GM06990 (cell line): Measurements from ENCODE around the gene LRFN2.

Source experiments
- DNase-seq: peaks from one replicate; pipeline ENCODE4 v3.0.0-alpha.2; 2011; ENCODE audit not compliant: insufficient read length; ENCODE audit errors: extremely low read depth
- H3K27me3 ChIP-seq: replicated peaks from 2 replicates; pipeline ENCODE4 v1.6.0; 2011; ENCODE audit warnings: low read length; ENCODE audit not compliant: control insufficient read depth, insufficient read depth
- H3K36me3 ChIP-seq: 2 replicates; pipeline ENCODE4 v1.5.1; 2011; ENCODE audit warnings: low read length; ENCODE audit not compliant: control insufficient read depth, insufficient read depth
- H3K4me3 ChIP-seq: replicated peaks from 2 replicates; pipeline ENCODE4 v1.5.1; 2011; ENCODE audit warnings: low read depth, mild to moderate bottlenecking, control low read depth, low read length
- CTCF ChIP-seq: IDR thresholded peaks from 2 replicates; pipeline ENCODE4 v1.5.1; 2011; ENCODE audit warnings: low read length, control low read depth, mild to moderate bottlenecking, inconsistent platforms; ENCODE audit not compliant: insufficient read depth, poor library complexity, severe bottlenecking

The LRFN2 gene

DNA sequence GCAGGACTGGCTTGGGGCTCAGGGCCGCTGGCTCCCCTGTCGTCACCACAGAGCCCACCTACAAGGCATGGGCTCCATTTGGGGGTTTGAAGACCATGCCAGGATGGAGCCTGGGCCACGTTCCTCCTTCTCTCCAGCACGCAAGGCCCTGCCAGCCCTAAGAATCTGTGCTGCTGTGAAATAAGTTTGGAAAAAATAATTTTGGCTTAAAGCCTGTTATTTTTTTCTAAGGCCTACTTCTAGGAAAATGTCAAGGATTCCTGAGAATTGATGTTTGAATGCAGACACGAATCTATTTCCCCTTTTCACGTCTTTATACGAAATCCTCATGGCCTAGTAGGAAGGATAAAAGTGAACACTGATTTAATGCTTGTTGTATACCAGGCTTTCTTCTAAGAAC is 107.5 kb downstream of the LRFN2 start:
- H3K27me3 ChIP-seq, result peaks cover 1% of the 10 kb centered on the region; the same call in 1 of the 2 replicates
- TF ChIP-seq CTCF, result no peak
- no peak for DNase-seq
- no peak overlapping the region for H3K4me3 ChIP-seq
- H3K36me3 ChIP-seq, result no peaks in the 10 kb centered on the region

DNA sequence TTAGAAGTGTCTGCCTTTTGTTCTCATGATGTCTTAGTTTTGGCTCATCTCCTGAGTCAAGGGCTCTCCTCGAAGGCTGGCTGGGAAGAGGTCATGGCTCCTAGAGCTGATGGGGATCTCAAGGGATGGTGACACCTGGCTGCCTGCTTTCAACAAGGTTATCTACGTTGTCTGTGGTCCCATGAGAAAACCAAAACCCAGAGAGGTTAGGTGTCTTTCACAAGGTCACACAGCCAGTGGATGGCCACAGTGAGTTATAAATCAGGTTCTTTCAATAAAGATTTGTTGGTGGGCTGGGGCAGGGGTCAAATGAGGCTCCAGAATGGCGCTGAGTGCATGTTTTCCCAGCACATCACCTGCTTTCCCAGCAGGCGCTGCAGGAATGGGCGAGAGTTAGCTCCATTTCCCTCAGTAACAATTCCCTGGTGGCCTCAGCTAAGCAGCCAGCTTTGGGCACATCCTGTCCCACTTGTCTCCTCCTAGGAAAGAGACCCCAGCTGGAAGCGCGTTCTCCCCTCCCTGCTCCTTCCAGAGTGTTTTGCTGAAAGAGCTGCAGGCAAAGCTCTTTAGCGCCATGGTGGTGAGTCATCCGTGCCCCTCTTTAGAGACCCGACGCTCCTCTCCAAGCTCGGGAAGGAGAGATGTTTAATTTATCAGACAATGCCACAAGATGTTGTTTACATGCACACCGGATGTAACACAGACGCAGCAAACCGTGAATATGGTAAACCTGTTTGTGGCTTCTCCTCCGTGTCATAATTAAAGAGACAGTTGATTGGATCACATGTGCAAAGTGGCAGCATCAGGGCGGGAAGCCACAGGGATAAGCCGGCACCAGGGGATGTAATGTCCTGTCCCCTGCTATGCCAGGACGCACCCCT is 109.7 kb downstream of the LRFN2 start:
- H3K36me3 ChIP-seq, result no peaks in the 10 kb centered on the region
- H3K27me3 ChIP-seq, result 0 out of 2 replicates have a peak, but pooled peaks cover 1% of the 10 kb centered on the region
- TF ChIP-seq CTCF, result no peak
- no peak overlapping the region for H3K4me3 ChIP-seq
- DNase-seq, result no peak

GRCh38 chr6:40476673-40477072 is 110.5 kb downstream of the LRFN2 start:
- TF ChIP-seq CTCF, result no peak
- H3K4me3 ChIP-seq, result no peak overlapping the region
- DNase-seq, result no peak
- H3K36me3 ChIP-seq, result no peaks in the 10 kb centered on the region
- 0 out of 2 replicates have a peak, but pooled peaks cover 1% of the 10 kb centered on the region for H3K27me3 ChIP-seq

GRCh38 chr6:40474937-40475336 is 112.2 kb downstream of the LRFN2 start:
- no peak for TF ChIP-seq CTCF
- H3K27me3 ChIP-seq, result 0 out of 2 replicates have a peak, but pooled peaks cover 1% of the 10 kb centered on the region
- no peak for DNase-seq

DNA sequence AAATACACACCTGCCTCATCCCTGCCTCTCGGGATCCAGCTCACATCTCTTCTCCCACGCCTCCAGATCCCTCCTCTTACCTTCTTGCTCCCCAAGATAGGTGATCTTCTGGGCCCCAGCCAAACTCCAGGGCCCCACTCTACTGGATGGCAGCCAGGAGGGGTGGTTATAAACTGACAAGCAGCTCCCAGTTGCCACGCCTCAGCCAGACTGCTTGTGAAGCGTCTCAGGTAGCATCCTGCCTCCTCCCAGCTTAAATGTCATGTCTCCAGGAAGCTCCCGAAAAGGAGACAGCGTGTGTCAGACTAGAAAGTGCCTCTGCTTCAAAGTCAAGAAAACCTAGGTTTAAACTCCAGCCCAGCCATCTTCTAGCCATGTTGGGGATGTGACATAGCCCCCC is 114.1 kb downstream of the LRFN2 start:
- Histone ChIP-seq H3K27me3 (peaks cover 1% of the 10 kb centered on the region; the same call in 1 of the 2 replicates), H3K36me3 (no peaks in the 10 kb centered on the region), H3K4me3 (no peak overlapping the region)
- TF ChIP-seq CTCF, result no peak
- no peak for DNase-seq

More at GRCh38 chr6:40474937-40475336, 112.2 kb downstream of the LRFN2 start:
- no peak overlapping the region for H3K4me3 ChIP-seq
- no peaks in the 10 kb centered on the region for H3K36me3 ChIP-seq
